IPS-20b (cell line): ENCODE results near the gene PRPF18.

ENCODE experiments used
- H3K27ac ChIP-seq: one replicate; pipeline ENCODE4 v1.5.1; 2013; ENCODE audit warnings: low read length
- H3K27me3 ChIP-seq: 2 replicates; pipeline ENCODE4 v1.6.1; 2013; ENCODE audit warnings: mild to moderate bottlenecking, low read length, inconsistent platforms; ENCODE audit not compliant: insufficient read depth
- H3K36me3 ChIP-seq: 2 replicates; pipeline ENCODE4 v1.6.1; 2013; ENCODE audit warnings: low read depth, mild to moderate bottlenecking, inconsistent platforms, low read length, moderate library complexity; ENCODE audit not compliant: insufficient read depth
- H3K4me1 ChIP-seq: 2 replicates; pipeline ENCODE4 v1.6.1; 2013; ENCODE audit warnings: mild to moderate bottlenecking, control low read depth, inconsistent platforms, low read length, moderate library complexity; ENCODE audit not compliant: insufficient read depth
- H3K4me3 ChIP-seq: 2 replicates; pipeline ENCODE4 v1.5.1; 2013; ENCODE audit warnings: mild to moderate bottlenecking, low read length, inconsistent platforms
- H3K9ac ChIP-seq: 2 replicates; pipeline ENCODE4 v1.6.1; 2013; ENCODE audit warnings: low read depth, mild to moderate bottlenecking, inconsistent platforms, low read length, moderate library complexity
- H3K9me3 ChIP-seq: 2 replicates; pipeline ENCODE4 v1.6.1; 2013; ENCODE audit warnings: mild to moderate bottlenecking, low read depth, low read length, inconsistent platforms; ENCODE audit not compliant: insufficient read depth

Gene PRPF18

DNA sequence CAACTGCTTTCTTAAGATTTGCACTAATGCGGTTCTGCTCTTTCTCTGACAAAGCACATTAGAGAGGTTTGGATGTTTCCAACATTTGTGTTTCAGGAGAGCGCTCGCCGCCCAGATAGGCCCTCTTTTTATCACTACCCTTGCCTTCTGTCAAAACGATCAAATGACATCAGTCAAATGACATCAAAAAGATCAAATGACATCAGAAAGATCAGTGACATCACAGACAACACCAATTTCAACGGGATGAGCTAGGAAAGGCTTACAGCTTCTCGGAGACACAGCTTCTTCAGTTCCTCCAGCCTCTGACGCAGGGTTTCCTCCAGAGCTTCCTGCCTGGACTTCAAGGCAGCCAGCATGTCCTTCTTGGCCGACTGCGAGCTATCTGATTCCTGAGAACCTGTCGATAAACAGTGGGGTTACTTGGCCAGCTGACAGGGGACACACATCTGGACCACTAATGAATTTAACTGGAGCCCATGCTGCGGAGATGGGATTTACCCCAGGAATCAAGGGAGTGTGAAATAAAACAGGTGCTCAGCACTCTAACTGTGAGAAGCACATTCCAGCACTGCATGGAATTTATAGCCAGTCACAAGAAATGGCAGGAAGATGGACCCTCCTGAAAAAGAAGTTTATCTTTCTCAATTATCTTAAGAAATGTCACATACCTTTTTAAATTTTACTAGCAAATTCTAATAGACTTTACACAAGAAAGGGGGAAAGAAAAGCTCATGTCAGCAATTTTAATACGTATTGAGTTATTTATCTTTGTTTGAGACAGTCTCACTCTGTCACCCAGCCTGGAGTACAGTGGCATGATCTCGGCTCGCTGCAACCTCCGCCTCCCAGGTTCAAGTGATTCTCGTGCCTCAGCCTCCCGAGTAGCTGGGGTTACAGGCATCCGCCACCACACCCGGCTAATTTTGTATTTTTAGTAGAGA is 88.2 kb downstream of the PRPF18 start:
- Histone ChIP-seq H3K4me1 (peaks cover 18% of the 10 kb centered on the region), H3K36me3 (peaks cover 30% of the 10 kb centered on the region), H3K27ac (no peak overlapping the region), H3K27me3 (no peaks in the 10 kb centered on the region), H3K4me3 (no peak overlapping the region), H3K9ac (no peak overlapping the region), H3K9me3 (no peaks in the 10 kb centered on the region)

- Histone ChIP-seq H3K36me3 (peaks cover 27% of the 10 kb centered on the region; the same call in 1 of the 2 replicates), H3K9ac (no peak overlapping the region), H3K27me3 (no peaks in the 10 kb centered on the region), H3K27ac (no peak overlapping the region), H3K9me3 (no peaks in the 10 kb centered on the region), H3K4me3 (no peak overlapping the region), H3K4me1 (peaks cover 6% of the 10 kb centered on the region)
These were observed 91.5 kb downstream of the PRPF18 start for GRCh38 chr10:13678101-13678843.
